Spinal cord (tissue), 10 donors: ENCODE results near the gene PHKB. TPM values are rescaled to one million over a fixed set of nuclear protein-coding genes. Genes with fewer than 3 reads are reported as not detected.

Experiments used
- DNase-seq, 6 donors: peaks; one replicate each; pipeline versions ENCODE4 v3.0.0 to v3.0.0-alpha.2; 2013 to 2015; ENCODE audit warnings: low spot score in 6 of 6, low read depth in 4 of 6
- H3K27ac ChIP-seq: one replicate; pipeline ENCODE4 v1.5.1; 2013; ENCODE audit warnings: low read depth, low read length, control low read depth
- H3K27me3 ChIP-seq: one replicate; pipeline ENCODE4 v1.6.1; 2013; ENCODE audit warnings: low read length; ENCODE audit not compliant: control insufficient read depth, insufficient read depth
- H3K36me3 ChIP-seq: one replicate; pipeline ENCODE4 v1.6.1; 2013; ENCODE audit warnings: low read length; ENCODE audit not compliant: control insufficient read depth, insufficient read depth
- H3K4me1 ChIP-seq: one replicate; pipeline ENCODE4 v1.6.1; 2013; ENCODE audit warnings: low read length; ENCODE audit not compliant: control insufficient read depth, insufficient read depth
- H3K4me3 ChIP-seq: one replicate; pipeline ENCODE4 v1.5.1; 2013; ENCODE audit warnings: low read depth, low read length, control low read depth
- H3K9me3 ChIP-seq: one replicate; pipeline ENCODE4 v1.6.1; 2013; ENCODE audit warnings: low read length; ENCODE audit not compliant: control insufficient read depth, insufficient read depth
- WGBS: methylation state at CpG from one replicate; pipeline ENCODE4 v1.1.5; 2013; ENCODE audit warnings: missing lambda C conversion rate; ENCODE audit not compliant: insufficient coverage; 5-methylcytosine and 5-hydroxymethylcytosine counted together
- polyA plus RNA-seq, 2 donors: library from polyadenylated mRNA; unstranded; fragments of 120-200 nt; gene quantifications; one replicate each; pipeline ENCODE4 v1.2.1, GENCODE V29; 2013; ENCODE audit not compliant: insufficient read length in 2 of 2
- total RNA-seq, 2 donors: library from RNA; depleted of rRNA in 1 of 2; stranded (reverse); fragments of 120-200 nt in 1 of 2; fragments of >200 nt in 1 of 2; gene quantifications; one replicate each; pipeline versions ENCODE4 v1.2.3 to v1.2.4, GENCODE V29; 2013 to 2014
- donor health status: healthy.

Gene PHKB
- total and polyA plus RNA-seq, 4 donors, result 78.5 to 141 (median 85.6) TPM

GRCh38 chr16:47446431-47446830 is 14.7 kb upstream of the PHKB start:
- Histone ChIP-seq H3K9me3 (no peaks in the 10 kb centered on the region), H3K4me1 (no peaks in the 10 kb centered on the region), H3K4me3 (no peak overlapping the region), H3K27ac (no peak overlapping the region), H3K27me3 (no peaks in the 10 kb centered on the region), H3K36me3 (peaks cover 1% of the 10 kb centered on the region)
- DNase-seq, result no peak
- WGBS, result no CpG with 5 or more reads among the region's 3 CpGs

DNA sequence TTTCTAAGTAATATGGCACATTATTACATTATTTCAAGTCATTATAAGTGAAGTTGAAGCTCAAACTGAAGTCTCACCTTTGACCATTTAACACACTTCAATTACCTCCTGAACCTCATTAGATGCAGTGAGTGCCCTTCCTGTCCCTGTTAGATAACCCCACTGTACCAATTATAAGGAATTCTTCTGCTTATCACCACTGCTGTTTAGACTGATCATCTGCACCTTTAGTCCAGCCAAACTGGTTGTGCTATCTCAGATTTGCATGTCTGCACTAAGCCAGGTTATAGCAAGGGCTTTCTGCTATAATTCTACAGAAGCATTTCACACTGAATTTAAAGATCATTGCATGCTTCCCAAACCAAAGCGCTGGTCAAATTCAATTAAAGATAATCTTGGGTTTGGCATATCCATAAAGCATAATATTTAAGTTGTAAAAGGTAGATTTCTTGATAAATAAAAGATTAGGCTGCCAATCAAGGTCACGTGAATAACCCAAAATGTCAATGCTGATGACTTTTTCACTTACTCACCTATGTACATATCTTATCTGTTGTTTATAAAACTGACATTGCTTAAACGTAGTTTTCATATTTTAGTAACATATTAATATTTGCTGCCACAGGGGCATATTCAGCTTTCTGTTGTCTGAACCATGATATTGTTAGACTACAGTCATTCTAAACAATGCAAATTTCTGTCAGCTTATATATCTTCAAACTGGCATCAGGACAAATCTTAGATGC is 12.1 kb upstream of the PHKB start:
- no CpG with 5 or more reads among the region's 3 CpGs for WGBS
- H3K9me3 ChIP-seq, result no peaks in the 10 kb centered on the region
- H3K36me3 ChIP-seq, result peaks cover 3% of the 10 kb centered on the region

DNA sequence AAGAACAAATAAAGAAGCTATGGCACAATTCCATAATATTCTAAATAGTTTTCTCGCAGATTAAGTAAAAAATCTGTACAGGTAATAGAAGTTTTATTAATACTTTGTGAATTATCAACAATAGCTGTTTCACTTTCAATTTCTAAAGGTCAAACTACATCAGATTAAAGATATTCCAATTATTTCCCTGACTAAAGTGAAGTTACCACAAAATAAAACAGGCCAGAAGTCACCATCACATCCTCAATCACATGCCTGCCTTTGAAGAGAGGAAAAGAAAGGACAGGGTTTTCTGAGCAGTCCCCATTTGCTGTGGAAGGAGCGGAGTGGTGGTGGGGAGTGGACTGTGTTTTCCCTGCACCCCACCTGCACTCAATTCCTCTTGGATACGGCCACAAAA is 11.3 kb upstream of the PHKB start:
- WGBS, result no CpG with 5 or more reads among the region's 3 CpGs
- no peak for DNase-seq
- H3K27ac ChIP-seq, result no peak overlapping the region
- no peaks in the 10 kb centered on the region for H3K4me1 ChIP-seq
- no peak overlapping the region for H3K4me3 ChIP-seq
- no peaks in the 10 kb centered on the region for H3K27me3 ChIP-seq
- peaks cover 3% of the 10 kb centered on the region for H3K36me3 ChIP-seq
- H3K9me3 ChIP-seq, result no peaks in the 10 kb centered on the region

More for the DNA sequence above, 12.1 kb upstream of the PHKB start:
- H3K27me3 ChIP-seq, result no peaks in the 10 kb centered on the region
- DNase-seq, result no peak
- H3K4me3 ChIP-seq, result no peak overlapping the region
- no peak overlapping the region for H3K27ac ChIP-seq
- H3K4me1 ChIP-seq, result no peaks in the 10 kb centered on the region

DNA sequence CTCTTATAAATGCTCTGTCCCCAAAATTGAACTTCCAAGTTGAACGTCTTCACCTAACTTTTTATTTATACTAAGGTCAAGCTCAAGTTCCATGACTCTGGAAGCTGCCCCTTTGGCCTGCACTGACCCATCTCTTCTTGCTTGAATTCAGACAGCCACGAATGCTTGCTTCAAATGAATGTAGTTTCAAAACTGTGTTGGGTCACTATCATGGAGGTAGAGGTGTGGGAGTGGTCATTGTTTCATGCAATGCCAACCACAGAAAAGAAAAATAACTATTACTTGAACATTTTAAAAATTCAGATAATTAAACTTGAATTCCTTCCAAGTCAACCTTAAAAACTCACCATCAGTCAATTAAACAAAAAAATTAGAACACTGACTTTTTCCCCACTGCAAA is 2.8 kb upstream of the PHKB start:
- no peak for DNase-seq
- no peak overlapping the region for H3K4me3 ChIP-seq
- no peaks in the 10 kb centered on the region for H3K27me3 ChIP-seq
- no peaks in the 10 kb centered on the region for H3K9me3 ChIP-seq
- H3K4me1 ChIP-seq, result peaks cover 9% of the 10 kb centered on the region
- 100% methylated on average over 1 of the region's 2 CpGs for WGBS
- H3K36me3 ChIP-seq, result no peaks in the 10 kb centered on the region
- no peak overlapping the region for H3K27ac ChIP-seq

GRCh38 chr16:47459603-47460002 is 1.5 kb upstream of the PHKB start:
- no peaks in the 10 kb centered on the region for H3K27me3 ChIP-seq
- WGBS, result 100% methylated on average over 1 of the region's 1 CpG
- H3K4me1 ChIP-seq, result peaks cover 11% of the 10 kb centered on the region
- H3K4me3 ChIP-seq, result peak overlapping the region; percentile 88
- DNase-seq, result no peak
- no peak overlapping the region for H3K27ac ChIP-seq
- no peaks in the 10 kb centered on the region for H3K9me3 ChIP-seq
- H3K36me3 ChIP-seq, result no peaks in the 10 kb centered on the region

- peaks cover 11% of the 10 kb centered on the region for H3K4me1 ChIP-seq
- peak overlapping the region; percentile 88 for H3K4me3 ChIP-seq
- 7% methylated on average over 4 of the region's 4 CpGs for WGBS
- no peaks in the 10 kb centered on the region for H3K9me3 ChIP-seq
- H3K36me3 ChIP-seq, result no peaks in the 10 kb centered on the region
- H3K27me3 ChIP-seq, result no peaks in the 10 kb centered on the region
- DNase-seq, result no peak
- peak overlapping the region; percentile 97 for H3K27ac ChIP-seq
Measured at GRCh38 chr16:47460359-47460710, 796 bp upstream of the PHKB start.

DNA sequence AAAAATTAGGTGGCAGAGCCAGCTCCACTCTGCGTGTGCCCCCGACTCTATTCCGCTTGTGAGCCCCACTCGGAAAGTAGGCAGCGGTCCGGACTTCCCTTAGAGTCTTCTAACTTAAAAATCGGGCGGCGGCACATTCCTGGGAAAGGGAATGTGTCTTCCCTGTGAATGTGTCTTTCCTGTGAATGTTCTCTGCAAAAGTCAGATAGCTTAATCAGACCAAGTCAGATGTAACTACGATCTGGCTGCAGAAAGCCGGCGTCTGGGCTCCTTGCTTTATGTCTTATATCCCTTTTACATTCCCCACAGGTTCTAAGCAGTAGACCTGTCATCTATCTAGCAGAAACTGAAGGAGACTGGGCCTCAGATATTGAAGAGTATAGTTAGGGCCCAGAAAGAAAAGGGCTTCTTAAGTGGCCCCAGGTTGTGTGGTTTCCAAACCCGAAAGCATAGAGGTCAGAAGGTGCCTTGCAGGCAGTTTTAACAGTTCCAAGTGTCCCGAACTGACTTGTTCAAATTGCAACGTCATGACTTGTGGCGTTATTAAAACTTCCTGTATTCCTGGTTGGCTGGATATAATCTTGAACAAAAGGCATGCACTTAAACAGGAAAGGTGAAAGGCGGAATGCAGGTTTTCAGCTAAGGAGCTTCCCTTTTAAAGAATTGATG is 601 bp downstream of the PHKB start:
- no peaks in the 10 kb centered on the region for H3K36me3 ChIP-seq
- H3K9me3 ChIP-seq, result no peaks in the 10 kb centered on the region
- H3K27ac ChIP-seq, result peak overlapping the region; percentile 97
- no peaks in the 10 kb centered on the region for H3K27me3 ChIP-seq
- peak in 2 of 6 donors; percentile 33 to 63 for DNase-seq
- WGBS, result 7% methylated on average over 14 of the region's 17 CpGs
- peaks cover 11% of the 10 kb centered on the region for H3K4me1 ChIP-seq
- H3K4me3 ChIP-seq, result peak overlapping the region; percentile 88

GRCh38 chr16:47463771-47464624 is 2.9 kb downstream of the PHKB start:
- Histone ChIP-seq H3K27ac (no peak overlapping the region), H3K9me3 (no peaks in the 10 kb centered on the region), H3K27me3 (no peaks in the 10 kb centered on the region), H3K36me3 (no peaks in the 10 kb centered on the region), H3K4me1 (peaks cover 11% of the 10 kb centered on the region), H3K4me3 (no peak overlapping the region)
- WGBS, result 29% methylated on average over 6 of the region's 11 CpGs
- DNase-seq, result no peak

GRCh38 chr16:47465919-47466630 is 4.9 kb downstream of the PHKB start:
- WGBS, result 33% methylated on average over 1 of the region's 2 CpGs
- no peaks in the 10 kb centered on the region for H3K27me3 ChIP-seq
- no peaks in the 10 kb centered on the region for H3K9me3 ChIP-seq
- H3K36me3 ChIP-seq, result no peaks in the 10 kb centered on the region
- no peak overlapping the region for H3K4me3 ChIP-seq
- peaks cover 7% of the 10 kb centered on the region for H3K4me1 ChIP-seq
- H3K27ac ChIP-seq, result no peak overlapping the region
- DNase-seq, result no peak
